AML-193 (cell line): Measurements from ENCODE around the gene KCTD15.

ENCODE experiments used
- DNase-seq, 2 experiments: peaks; one replicate each; lab custom pipeline; 2025; lab: John Stamatoyannopoulos, UW

Gene KCTD15

GRCh38 chr19:33771384-33772101 lies 25.1 kb upstream of the KCTD15 start:
- peak; percentile 17 to 19 for DNase-seq

- DNase-seq = no peak
Observed at GRCh38 chr19:33772102-33772857, 24.4 kb upstream of the KCTD15 start.

GRCh38 chr19:33772858-33773180 lies 23.9 kb upstream of the KCTD15 start:
- DNase-seq = no peak

GRCh38 chr19:33773704-33774624 lies 22.7 kb upstream of the KCTD15 start:
- DNase-seq = no peak

GRCh38 chr19:33774751-33775150 lies 21.9 kb upstream of the KCTD15 start:
- DNase-seq = no peak

- no peak for DNase-seq
Observed at GRCh38 chr19:33775731-33776487, 20.8 kb upstream of the KCTD15 start.

GRCh38 chr19:33777351-33777750 lies 19.3 kb upstream of the KCTD15 start:
- DNase-seq = no peak

- no peak for DNase-seq
Observed at GRCh38 chr19:33777753-33778088, 18.9 kb upstream of the KCTD15 start.

GRCh38 chr19:33778089-33778791 lies 18.4 kb upstream of the KCTD15 start:
- peak; percentile 66 for DNase-seq

- DNase-seq = no peak
Observed at GRCh38 chr19:33779849-33780248, 16.8 kb upstream of the KCTD15 start.

GRCh38 chr19:33780251-33780650 lies 16.4 kb upstream of the KCTD15 start:
- no peak for DNase-seq

- DNase-seq = no peak
Observed at GRCh38 chr19:33780746-33781145, 15.9 kb upstream of the KCTD15 start.

- no peak for DNase-seq
Observed at GRCh38 chr19:33781415-33781935, 15.2 kb upstream of the KCTD15 start.

- no peak for DNase-seq
Observed at GRCh38 chr19:33781996-33782395, 14.7 kb upstream of the KCTD15 start.

GRCh38 chr19:33784432-33784831 lies 12.2 kb upstream of the KCTD15 start:
- no peak for DNase-seq

GRCh38 chr19:33785795-33786194 lies 10.9 kb upstream of the KCTD15 start:
- no peak for DNase-seq

- no peak for DNase-seq
Observed at GRCh38 chr19:33788676-33789075, 8.0 kb upstream of the KCTD15 start.

GRCh38 chr19:33789344-33789743 lies 7.3 kb upstream of the KCTD15 start:
- no peak for DNase-seq

GRCh38 chr19:33794683-33795369 lies 1.8 kb upstream of the KCTD15 start:
- DNase-seq = no peak

GRCh38 chr19:33795370-33796163 lies 1.1 kb upstream of the KCTD15 start:
- peak; percentile 19 to 34 for DNase-seq
